ENCODE measurements around the gene HGS. TPM values are rescaled to one million over a fixed set of nuclear protein-coding genes. Genes with fewer than 3 reads are reported as not detected.

HGS gene
- total and polyA plus RNA-seq, 2 of the 8 experiments (the other 6 are each of a cell fraction or from before 2014, with no cell fraction given): 80.8 to 99.7 TPM

- TF ChIP-seq CHD7 (IDR thresholded peaks at IDR 0.05; ENCODE audit: insufficient replicate concordance, low read length): no peak
- TF ChIP-seq RBBP5 (IDR thresholded peaks at IDR 0.05; ENCODE audit: borderline replicate concordance, low read depth, low read length): no peak
- TF ChIP-seq GABPA (IDR thresholded peaks at IDR 0.05; ENCODE audit: borderline replicate concordance, insufficient read depth, low read length): no peak
- no peak for TF ChIP-seq CBX8 (IDR thresholded peaks at IDR 0.05; ENCODE audit: borderline replicate concordance, low read depth, low read length)
- TF ChIP-seq KDM5A (IDR thresholded peaks at IDR 0.05; ENCODE audit: low read length): no peak
- TF ChIP-seq NANOG (IDR thresholded peaks at IDR 0.05; ENCODE audit: insufficient read depth, low read depth, low read length, poor library complexity, severe bottlenecking): no peak
- TF ChIP-seq RAD21 (IDR thresholded peaks at IDR 0.05 in 1 of 2, conservative IDR thresholded peaks at IDR 0.05 in 1 of 2; ENCODE audit: low read depth in 2 of 2, low read length in 2 of 2): no peak
- TF ChIP-seq SP4 (IDR thresholded peaks at IDR 0.05; ENCODE audit: low read length): no peak
These were observed 36.8 kb upstream of the HGS start (continued) for GRCh38 chr17:81646869-81647600.

Data from H1 (cell line).